Peyer's patch (tissue), 4 donors: ENCODE measurements around the gene FUT7. TPM values are rescaled to one million over a fixed set of nuclear protein-coding genes. Genes with fewer than 3 reads are reported as not detected.

ENCODE experiments used
- DNase-seq, 3 donors: peaks; one replicate each; pipeline ENCODE4 v3.0.0-alpha.2; 2017 to 2019
- H3K27ac ChIP-seq, 4 donors: fragments of 200-600 bp; sonication (generic); one replicate each; pipeline ENCODE4 v1.5.1; 2016 to 2019
- H3K27me3 ChIP-seq, 2 donors: fragments of 200-600 bp; sonication (generic); one replicate each; pipeline ENCODE4 v1.5.1; 2019
- H3K36me3 ChIP-seq, 3 donors: fragments of 200-600 bp; sonication (generic); one replicate each; pipeline ENCODE4 v1.5.1; 2016 to 2019
- H3K4me1 ChIP-seq, 4 donors: fragments of 200-600 bp; sonication (generic); one replicate each; pipeline ENCODE4 v1.5.1; 2016 to 2019
- H3K4me3 ChIP-seq, 4 donors: fragments of 200-600 bp; sonication (generic); 1 replicate in 3 of 4; 2 replicates in 1 of 4; pipeline ENCODE4 v1.5.1; 2016 to 2019; ENCODE audit warnings: mild to moderate bottlenecking in 1 of 4
- H3K9me3 ChIP-seq, 4 donors: fragments of 200-600 bp; sonication (generic); one replicate each; pipeline ENCODE4 v1.5.1; 2016 to 2019; ENCODE audit warnings: mild to moderate bottlenecking in 1 of 4
- CTCF ChIP-seq, 6 experiments: fragments of 450-650 bp in 4 of 6; fragments of 200-600 bp in 2 of 6; sonication (generic) in 1 of 6; IDR thresholded peaks; one replicate each; pipeline ENCODE4 v1.5.1; 2017 to 2019; ENCODE audit warnings: antibody characterized with exemption in 6 of 6, mild to moderate bottlenecking in 3 of 6, moderate library complexity in 1 of 6
- POLR2A ChIP-seq, 2 donors: fragments of 450-650 bp; IDR thresholded peaks; one replicate each; pipeline ENCODE4 v1.5.1; 2017; ENCODE audit warnings: antibody characterized with exemption in 2 of 2, mild to moderate bottlenecking in 2 of 2, moderate library complexity in 2 of 2
- total RNA-seq, 4 donors: library from RNA; depleted of rRNA; stranded (reverse); fragments of >200 nt; gene quantifications; one replicate each; pipeline ENCODE4 v1.1.0, GENCODE V29; 2016

The FUT7 gene
- total RNA-seq, 4 donors from 2014 or later, result not detected

GRCh38 chr9:137012694-137013570 is 19.0 kb downstream of the FUT7 start:
- Histone ChIP-seq H3K27me3 (no peaks in the 10 kb centered on the region), H3K9me3 (no peaks in the 10 kb centered on the region), H3K4me1 (peaks cover 0 to under 1% (median 0%) of the 10 kb centered on the region in 4 donors), H3K27ac (no peak overlapping the region), H3K36me3 (peaks cover 0 to 67% (median 0%) of the 10 kb centered on the region in 3 donors), H3K4me3 (no peak overlapping the region)
- DNase-seq, result no peak
- TF ChIP-seq POLR2A (IDR thresholded peaks at IDR 0.05) (no peak), CTCF (IDR thresholded peaks at IDR 0.05) (no peak)

GRCh38 chr9:137011907-137012675 is 19.8 kb downstream of the FUT7 start:
- Histone ChIP-seq H3K4me1 (peaks cover 0 to 7% (median 0%) of the 10 kb centered on the region in 4 donors), H3K27me3 (no peaks in the 10 kb centered on the region), H3K27ac (no peak overlapping the region), H3K9me3 (no peaks in the 10 kb centered on the region), H3K4me3 (no peak overlapping the region), H3K36me3 (peaks cover 0 to 59% (median 0%) of the 10 kb centered on the region in 3 donors)
- TF ChIP-seq POLR2A (IDR thresholded peaks at IDR 0.05), result no peak
- TF ChIP-seq CTCF (IDR thresholded peaks at IDR 0.05), result no peak
- no peak for DNase-seq

- Histone ChIP-seq H3K4me3 (no peak overlapping the region), H3K4me1 (peaks cover 0 to 15% (median 0%) of the 10 kb centered on the region in 4 donors), H3K27ac (no peak overlapping the region), H3K36me3 (peaks cover 0 to 50% (median 0%) of the 10 kb centered on the region in 3 donors), H3K9me3 (no peaks in the 10 kb centered on the region), H3K27me3 (no peaks in the 10 kb centered on the region)
- TF ChIP-seq CTCF (IDR thresholded peaks at IDR 0.05) (no peak), POLR2A (IDR thresholded peaks at IDR 0.05) (no peak)
- DNase-seq, result no peak
Measured at GRCh38 chr9:137011156-137011555, 20.7 kb downstream of the FUT7 start.

GRCh38 chr9:137009938-137010732 is 21.8 kb downstream of the FUT7 start:
- H3K4me1 ChIP-seq, result peaks cover 0 to 15% (median 0%) of the 10 kb centered on the region in 4 donors
- TF ChIP-seq CTCF (IDR thresholded peaks at IDR 0.05) (no peak), POLR2A (IDR thresholded peaks at IDR 0.05) (no peak)
- no peak for DNase-seq
- no peaks in the 10 kb centered on the region for H3K27me3 ChIP-seq
- no peak overlapping the region for H3K27ac ChIP-seq
- H3K36me3 ChIP-seq, result peaks cover 0 to 39% (median 0%) of the 10 kb centered on the region in 3 donors
- no peaks in the 10 kb centered on the region for H3K9me3 ChIP-seq
- H3K4me3 ChIP-seq, result no peak overlapping the region

GRCh38 chr9:137009217-137009616 is 22.7 kb downstream of the FUT7 start:
- Histone ChIP-seq H3K27ac (no peak overlapping the region), H3K4me3 (no peak overlapping the region), H3K4me1 (peaks cover 0 to 15% (median 0%) of the 10 kb centered on the region in 4 donors), H3K36me3 (peaks cover 0 to 34% (median 0%) of the 10 kb centered on the region in 3 donors), H3K27me3 (no peaks in the 10 kb centered on the region), H3K9me3 (no peaks in the 10 kb centered on the region)
- TF ChIP-seq CTCF (IDR thresholded peaks at IDR 0.05) (no peak), POLR2A (IDR thresholded peaks at IDR 0.05) (no peak)
- no peak for DNase-seq
